HCT116 (cell line): ENCODE results near the gene LY6G5B. TPM values are rescaled to one million over a fixed set of nuclear protein-coding genes. Genes with fewer than 3 reads are reported as not detected.

Experiments used
- ATAC-seq: fragments of 200-7000 bp; cut with Tn5 transposase; 2 replicates; pipeline ENCODE4 v1.9.1; 2020; ENCODE audit warnings: mild to moderate bottlenecking, moderate library complexity
- BruUV-seq: library from RNA; stranded (reverse); fragments of 400-500 nt; replicated peaks from 2 replicates; lab custom pipeline; 2021; lab: Mats Ljungman, UMichigan
- CTCF ChIA-PET: fragments of 300-600 bp; sonication (Branson Sonifier 250); formaldehyde crosslinking; loops from one replicate; lab custom pipeline; 2021; ENCODE audit warnings: antibody characterized with exemption; lab: Charles Lee
- POLR2A ChIA-PET: fragments of 300-600, 350-600 bp; sonication (Branson Sonifier 250); formaldehyde crosslinking; loops from one replicate; lab custom pipeline; 2021; ENCODE audit warnings: antibody characterized with exemption; lab: Charles Lee
- RAD21 ChIA-PET, 2 experiments: fragments of 300-600 bp; sonication (Branson Sonifier 250); formaldehyde crosslinking; loops; one replicate each; lab custom pipeline; 2023; ENCODE audit warnings: low total read pairs in 2 of 2; ENCODE audit not compliant: uncharacterized antibody in 2 of 2, unreplicated experiment in 2 of 2, low non-redundant PET in 1 of 2; lab: Charles Lee
- DNase-seq: peaks from one replicate; pipeline ENCODE4 v3.0.0-alpha.2; 2010; ENCODE audit warnings: low read depth, low spot score
- H2AFZ ChIP-seq: fragments of 200-600 bp; shearing (Covaris generic), sonication (generic); 2 replicates; pipeline ENCODE4 v1.6.1; 2017; ENCODE audit warnings: low read depth, mixed run types, mixed read lengths, antibody characterized with exemption, low read length; ENCODE audit not compliant: poor library complexity, severe bottlenecking
- H3K27ac ChIP-seq: 2 replicates; pipeline ENCODE4 v1.5.1; 2012; ENCODE audit warnings: low read depth, low read length
- H3K27me3 ChIP-seq: fragments of 200-600 bp; sonication (generic); 2 replicates; pipeline ENCODE4 v1.6.1; 2016; ENCODE audit warnings: mixed run types, low read length, mixed read lengths; ENCODE audit not compliant: insufficient read depth
- H3K36me3 ChIP-seq, 2 experiments: fragments of 200-500 bp in 1 of 2; fragments of 200-600 bp in 1 of 2; sonication (Bioruptor generic) in 1 of 2; sonication (generic) in 1 of 2; 2 replicates each; pipeline versions ENCODE4 v1.5.1 to v1.6.1; 2014 to 2016; ENCODE audit warnings: low read length in 2 of 2, inconsistent platforms in 1 of 2, mixed read lengths in 1 of 2, mixed run types in 1 of 2; ENCODE audit not compliant: insufficient read depth in 2 of 2, control insufficient read depth in 1 of 2
- H3K4me1 ChIP-seq, 2 experiments: fragments of 200-600 bp in 1 of 2; sonication (generic) in 1 of 2; 2 replicates each; pipeline versions ENCODE4 v1.5.1 to v1.6.1; 2012 to 2017; ENCODE audit warnings: low read length in 2 of 2, inconsistent platforms in 1 of 2, mild to moderate bottlenecking in 1 of 2, mixed read lengths in 1 of 2, mixed run types in 1 of 2, moderate library complexity in 1 of 2; ENCODE audit not compliant: insufficient read depth in 2 of 2, control insufficient read depth in 1 of 2
- H3K4me2 ChIP-seq: fragments of 200-600 bp; sonication (generic); 2 replicates; pipeline ENCODE4 v1.6.1; 2017; ENCODE audit warnings: mixed run types, low read length, mixed read lengths
- H3K4me3 ChIP-seq, 2 experiments: fragments of 200-600 bp in 1 of 2; sonication (generic) in 1 of 2; replicated peaks in 1 of 2; 2 replicates each; pipeline ENCODE4 v1.5.1; 2011 to 2016; ENCODE audit warnings: low read length in 2 of 2, control low read depth in 1 of 2, low read depth in 1 of 2, mild to moderate bottlenecking in 1 of 2, mixed read lengths in 1 of 2, mixed run types in 1 of 2
- H3K79me2 ChIP-seq: fragments of 200-600 bp; sonication (generic); 2 replicates; pipeline ENCODE4 v1.6.1; 2017; ENCODE audit warnings: mild to moderate bottlenecking, mixed run types, low read length, moderate library complexity, mixed read lengths; ENCODE audit not compliant: insufficient read depth
- H3K9ac ChIP-seq: fragments of 200-600 bp; sonication (generic); 2 replicates; pipeline ENCODE4 v1.6.1; 2016; ENCODE audit warnings: low read length, mixed read lengths
- H3K9me2 ChIP-seq: fragments of 200-600 bp; sonication (generic), shearing (Covaris generic); 2 replicates; pipeline ENCODE4 v1.6.1; 2017; ENCODE audit warnings: mixed run types, mild to moderate bottlenecking, moderate library complexity; ENCODE audit not compliant: insufficient read depth
- H3K9me3 ChIP-seq, 2 experiments: fragments of 200-500 bp in 1 of 2; fragments of 200-600 bp in 1 of 2; sonication (Bioruptor generic) in 1 of 2; sonication (generic) in 1 of 2; 2 replicates each; pipeline ENCODE4 v1.6.1; 2014 to 2017; ENCODE audit warnings: low read length in 2 of 2, mixed read lengths in 2 of 2, inconsistent platforms in 1 of 2, low read depth in 1 of 2, mild to moderate bottlenecking in 1 of 2, mixed run types in 1 of 2, moderate library complexity in 1 of 2; ENCODE audit not compliant: control insufficient read depth in 1 of 2, insufficient read depth in 1 of 2
- H4K20me1 ChIP-seq: fragments of 200-600 bp; sonication (generic), shearing (Covaris generic); 2 replicates; pipeline ENCODE4 v1.6.1; 2017; ENCODE audit warnings: mixed run types, mild to moderate bottlenecking, moderate library complexity; ENCODE audit not compliant: insufficient read depth
- CBX3 ChIP-seq: IDR thresholded peaks from 2 replicates; pipeline ENCODE4 v1.6.1; 2012; ENCODE audit warnings: low read depth
- CEBPB ChIP-seq: IDR thresholded peaks from 2 replicates; pipeline ENCODE4 v1.6.1; 2012; ENCODE audit warnings: low read depth
- ELF1 ChIP-seq: IDR thresholded peaks from 2 replicates; pipeline ENCODE4 v1.6.1; 2012; ENCODE audit warnings: low read depth, borderline replicate concordance
- EZH2phosphoT487 ChIP-seq: fragments of 200-600 bp; IDR thresholded peaks from 2 replicates; pipeline ENCODE4 v1.6.1; 2018; ENCODE audit warnings: antibody characterized with exemption, borderline replicate concordance
- POLR2AphosphoS5 ChIP-seq: IDR thresholded peaks from 2 replicates; pipeline ENCODE4 v1.6.1; 2011; ENCODE audit warnings: mild to moderate bottlenecking, low read depth, low read length, moderate library complexity
- SIN3A ChIP-seq: IDR thresholded peaks from 2 replicates; pipeline ENCODE4 v1.6.1; 2012; ENCODE audit warnings: low read depth
- intact Hi-C: fragments of 100-400 bp; cut with micrococcal nuclease; formaldehyde crosslinking; loops from 2 replicates; pipeline ENCODE4 v1.10.0; 2022
- total RNA-seq: library from RNA; stranded (reverse); gene quantifications from one replicate; pipeline ENCODE4 v1.2.1, GENCODE V29; 2021; ENCODE audit not compliant: unreplicated experiment
- TF ChIP-seq, protein P1 (sequence below): IDR thresholded peaks from 2 replicates; pipeline ENCODE4 v1.6.1; 2012
- TF ChIP-seq, protein P2 (sequence below): IDR thresholded peaks from 2 replicates; pipeline ENCODE4 v1.6.1; 2011; ENCODE audit warnings: mild to moderate bottlenecking, low read length, moderate library complexity; ENCODE audit not compliant: insufficient replicate concordance; ENCODE audit errors: extremely low read depth
- TF ChIP-seq, protein P3 (sequence below): IDR thresholded peaks from 2 replicates; pipeline ENCODE4 v1.6.1; 2012

Gene LY6G5B
- total RNA-seq, 1 experiment from 2014 or later, result 15.4 TPM

DNA sequence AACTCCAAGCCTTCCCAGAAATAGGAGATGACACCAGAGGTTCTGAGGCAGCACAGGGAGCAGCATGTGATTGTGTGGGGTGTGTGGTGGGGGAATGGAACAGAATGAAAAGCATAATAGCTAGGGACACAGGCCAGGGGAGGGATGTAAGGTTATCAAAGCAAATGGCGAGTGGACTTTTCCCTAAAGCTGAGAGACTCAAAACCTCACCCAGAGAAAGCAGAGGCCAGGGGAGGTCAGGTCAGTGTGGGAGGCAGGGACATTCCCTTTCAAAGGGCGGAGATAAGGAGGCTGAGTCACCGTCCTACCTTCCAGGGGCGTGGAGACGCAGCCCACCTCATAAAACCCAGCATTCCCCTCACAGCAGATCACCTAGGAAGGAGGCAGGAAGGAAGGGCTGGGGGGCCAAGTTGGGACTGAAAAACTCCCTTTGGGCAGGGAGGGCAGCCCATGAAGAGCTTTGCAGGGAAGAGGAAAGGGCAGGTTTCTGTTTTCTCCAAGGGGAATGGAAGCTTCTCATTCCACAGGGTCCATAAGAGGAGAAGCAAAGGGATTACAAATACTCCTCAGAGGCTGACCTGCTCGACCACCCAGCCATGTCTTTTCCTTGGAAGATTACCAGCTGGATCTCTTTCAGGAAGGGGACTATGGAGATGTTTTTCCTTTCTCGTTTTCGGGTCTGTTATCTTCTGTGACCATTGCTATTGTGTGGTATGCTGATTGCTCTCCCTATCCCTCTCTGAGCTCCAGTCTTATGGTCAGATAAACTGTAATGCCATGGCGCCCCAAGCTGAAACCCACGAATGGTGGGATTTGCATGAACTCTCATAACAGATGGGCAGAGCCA is 20.7 kb downstream of the LY6G5B start:
- Histone ChIP-seq H3K79me2 (no peaks in the 10 kb centered on the region), H3K9ac (peak overlapping the region; percentile 30; the same call in 1 of the 2 replicates), H3K9me2 (no peaks in the 10 kb centered on the region), H3K27ac (peak overlapping the region; percentile 23), H3K4me2 (peak overlapping the region; percentile 47), H4K20me1 (no peaks in the 10 kb centered on the region), H3K9me3 (no peaks in the 10 kb centered on the region), H3K27me3 (no peaks in the 10 kb centered on the region), H3K4me3 (no peak overlapping the region), H2AFZ (no peak overlapping the region), H3K4me1 (peaks cover 11 to 16% of the 10 kb centered on the region in 2 experiments), H3K36me3 (peaks cover 13 to 25% of the 10 kb centered on the region in 2 experiments; a peak in 2 of 4 replicates)
- no peak for DNase-seq
- intact Hi-C loops, result no loop called here
- BruUV-seq, result no TSS peak
- ChIA-PET CTCF (interaction anchor here (0.7 to 1.3 kb wide), 4 partner anchors 13 to 172 kb away, joined by 3 to 7 read pairs (median 4); partner anchors contain the start of genes ABHD16A and NEU1), RAD21 (no interaction called here), POLR2A (interaction anchor here (1.0 to 1.4 kb wide), 2 partner anchors 13 to 137 kb away, joined by 3 to 5 read pairs; partner anchors contain the start of genes ABHD16A and HSPA1B)
- peak; percentile 64 for ATAC-seq
- TF ChIP-seq, protein P1, sequence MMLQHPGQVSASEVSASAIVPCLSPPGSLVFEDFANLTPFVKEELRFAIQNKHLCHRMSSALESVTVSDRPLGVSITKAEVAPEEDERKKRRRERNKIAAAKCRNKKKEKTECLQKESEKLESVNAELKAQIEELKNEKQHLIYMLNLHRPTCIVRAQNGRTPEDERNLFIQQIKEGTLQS, result no peak
- TF ChIP-seq, protein P2, sequence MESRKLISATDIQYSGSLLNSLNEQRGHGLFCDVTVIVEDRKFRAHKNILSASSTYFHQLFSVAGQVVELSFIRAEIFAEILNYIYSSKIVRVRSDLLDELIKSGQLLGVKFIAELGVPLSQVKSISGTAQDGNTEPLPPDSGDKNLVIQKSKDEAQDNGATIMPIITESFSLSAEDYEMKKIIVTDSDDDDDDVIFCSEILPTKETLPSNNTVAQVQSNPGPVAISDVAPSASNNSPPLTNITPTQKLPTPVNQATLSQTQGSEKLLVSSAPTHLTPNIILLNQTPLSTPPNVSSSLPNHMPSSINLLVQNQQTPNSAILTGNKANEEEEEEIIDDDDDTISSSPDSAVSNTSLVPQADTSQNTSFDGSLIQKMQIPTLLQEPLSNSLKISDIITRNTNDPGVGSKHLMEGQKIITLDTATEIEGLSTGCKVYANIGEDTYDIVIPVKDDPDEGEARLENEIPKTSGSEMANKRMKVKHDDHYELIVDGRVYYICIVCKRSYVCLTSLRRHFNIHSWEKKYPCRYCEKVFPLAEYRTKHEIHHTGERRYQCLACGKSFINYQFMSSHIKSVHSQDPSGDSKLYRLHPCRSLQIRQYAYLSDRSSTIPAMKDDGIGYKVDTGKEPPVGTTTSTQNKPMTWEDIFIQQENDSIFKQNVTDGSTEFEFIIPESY, result no peak
- TF ChIP-seq EZH2phosphoT487, result no peak
- TF ChIP-seq CBX3, result no peak
- TF ChIP-seq SIN3A, result no peak
- TF ChIP-seq CEBPB, result no peak
- TF ChIP-seq, protein P3, sequence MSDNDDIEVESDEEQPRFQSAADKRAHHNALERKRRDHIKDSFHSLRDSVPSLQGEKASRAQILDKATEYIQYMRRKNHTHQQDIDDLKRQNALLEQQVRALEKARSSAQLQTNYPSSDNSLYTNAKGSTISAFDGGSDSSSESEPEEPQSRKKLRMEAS, result no peak
- no peak for TF ChIP-seq POLR2AphosphoS5
- no peak for TF ChIP-seq ELF1
